Tibial nerve (tissue), 3 donors: ENCODE data around the gene SMC3.

Source experiments
- CTCF ChIP-seq, 5 experiments: fragments of 200-600 bp in 3 of 5; fragments of 450-650 bp in 2 of 5; sonication (generic) in 3 of 5; IDR thresholded peaks; one replicate each; pipeline ENCODE4 v1.5.1; 2016 to 2019; ENCODE audit warnings: antibody characterized with exemption in 5 of 5, mild to moderate bottlenecking in 3 of 5, moderate library complexity in 2 of 5
- POLR2A ChIP-seq, 2 donors: fragments of 450-650 bp; IDR thresholded peaks; one replicate each; pipeline ENCODE4 v1.6.1; 2017; ENCODE audit warnings: antibody characterized with exemption in 2 of 2, mild to moderate bottlenecking in 2 of 2, moderate library complexity in 2 of 2

DNA sequence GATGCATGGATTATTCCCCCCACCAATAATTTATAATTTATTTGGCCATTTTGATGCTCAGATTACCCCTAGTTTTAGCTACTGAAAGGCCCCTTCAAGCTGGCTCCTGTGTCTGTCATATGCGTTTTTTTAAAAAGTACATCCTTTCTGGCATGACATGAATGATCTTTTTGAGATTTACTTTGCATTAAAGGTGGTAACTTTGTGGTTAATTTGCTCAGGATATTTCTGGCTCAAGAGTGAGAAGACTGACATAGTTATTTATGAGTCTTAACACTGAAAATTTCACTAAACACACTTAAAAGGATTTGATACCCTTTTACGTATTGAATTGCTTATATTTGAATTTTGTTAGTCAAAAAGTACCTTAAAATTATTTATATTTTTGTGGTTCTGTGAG, 5.4 kb downstream of the SMC3 start:
- no peak for TF ChIP-seq CTCF (IDR thresholded peaks at IDR 0.05)
- no peak for TF ChIP-seq POLR2A (IDR thresholded peaks at IDR 0.05)
